ENCODE measurements around the gene LNP1. TPM values are rescaled to one million over a fixed set of nuclear protein-coding genes. Genes with fewer than 3 reads are reported as not detected.

Gene LNP1
- total RNA-seq, 1 experiment from 2014 or later: 10.8 TPM

GRCh38 chr3:100503448-100503847, 102.1 kb downstream of the LNP1 start:
- in situ Hi-C loops (cut with HindIII; ENCODE audit: low pct_unique_long_range_greater_than_20kb, low sequenced_read_pairs): no loop called here
- DNase-seq (ENCODE audit: low read depth): no peak

Other genes with a start within 250 kb of the LNP1 start
- 7.0 and 8.9 TPM in 2 replicates for gene TBC1D23, start 140.5 kb upstream of the LNP1 start, total RNA-seq (2014; rRNA removed; shearing (Covaris generic); ENCODE audit: low replicate concordance)
- gene NIT2, start 66.8 kb upstream of the LNP1 start, total RNA-seq (2014; rRNA removed; shearing (Covaris generic); ENCODE audit: low replicate concordance): 108 and 109 TPM in 2 replicates
- 28.0 and 42.6 TPM in 2 replicates for gene TOMM70, start 450 bp upstream of the LNP1 start, total RNA-seq (2014; rRNA removed; shearing (Covaris generic); ENCODE audit: low replicate concordance)
- 13.0 and 24.5 TPM in 2 replicates for gene TMEM45A, start 91.1 kb downstream of the LNP1 start, total RNA-seq (2014; rRNA removed; shearing (Covaris generic); ENCODE audit: low replicate concordance)
- gene ADGRG7, start 208.1 kb downstream of the LNP1 start, total RNA-seq (2014; rRNA removed; shearing (Covaris generic); ENCODE audit: low replicate concordance): not detected in 2 replicates